ENCODE measurements around the gene ACTR3C.

Gene ACTR3C

DNA sequence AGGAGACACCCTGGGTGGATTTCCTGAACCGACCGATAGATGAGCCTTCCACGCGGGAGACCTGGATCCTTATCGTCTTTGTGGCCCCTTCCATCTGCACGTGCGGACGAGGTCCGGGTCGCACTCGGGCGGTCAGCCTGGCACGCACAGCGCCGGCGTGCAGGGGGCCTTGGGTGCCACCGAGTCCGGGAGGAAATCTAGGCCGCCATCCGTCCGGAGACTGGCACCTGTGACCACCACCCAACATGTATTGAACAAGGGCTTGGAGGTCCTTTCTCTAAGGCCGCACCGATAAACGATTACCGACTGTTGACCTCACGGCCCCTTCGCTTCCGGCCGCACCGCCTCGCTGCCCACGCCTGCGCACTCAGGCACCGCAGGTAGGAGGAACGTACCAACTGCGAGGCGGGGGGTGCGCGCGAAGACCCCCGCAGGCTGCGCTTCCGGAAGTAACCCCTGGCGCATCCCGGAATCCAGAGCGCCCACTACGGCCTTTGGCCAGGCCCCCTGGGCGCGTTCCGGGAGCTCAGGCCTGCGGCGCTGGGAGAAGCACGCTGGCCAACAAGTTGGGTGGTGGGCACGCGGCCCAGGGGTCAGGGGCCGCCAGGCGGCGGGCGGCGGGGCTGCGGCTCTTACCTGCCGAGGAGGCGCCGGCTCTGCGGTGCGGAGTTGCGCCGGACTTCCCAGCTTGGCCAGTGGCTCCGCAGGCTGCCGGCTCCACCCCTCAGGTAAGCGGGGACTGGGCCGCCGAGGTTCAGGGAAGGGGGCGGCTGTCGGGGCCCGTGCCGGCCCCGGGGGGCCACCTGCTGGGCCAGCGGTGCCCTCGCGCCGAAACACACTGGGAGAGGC, at the start of gene ACTR3C, which contains the start of gene LRRC61:
Gene ACTR3C (minus strand): TSS at position 713 of the 849 bp plus-strand sequence. CDS start 28,249 bp downstream, outside the sequence.
Gene LRRC61 (plus strand): TSS at position 523 of the 849 bp plus-strand sequence. CDS start 13,507 bp downstream, outside the sequence.
- DNase-seq, result no peak

DNA sequence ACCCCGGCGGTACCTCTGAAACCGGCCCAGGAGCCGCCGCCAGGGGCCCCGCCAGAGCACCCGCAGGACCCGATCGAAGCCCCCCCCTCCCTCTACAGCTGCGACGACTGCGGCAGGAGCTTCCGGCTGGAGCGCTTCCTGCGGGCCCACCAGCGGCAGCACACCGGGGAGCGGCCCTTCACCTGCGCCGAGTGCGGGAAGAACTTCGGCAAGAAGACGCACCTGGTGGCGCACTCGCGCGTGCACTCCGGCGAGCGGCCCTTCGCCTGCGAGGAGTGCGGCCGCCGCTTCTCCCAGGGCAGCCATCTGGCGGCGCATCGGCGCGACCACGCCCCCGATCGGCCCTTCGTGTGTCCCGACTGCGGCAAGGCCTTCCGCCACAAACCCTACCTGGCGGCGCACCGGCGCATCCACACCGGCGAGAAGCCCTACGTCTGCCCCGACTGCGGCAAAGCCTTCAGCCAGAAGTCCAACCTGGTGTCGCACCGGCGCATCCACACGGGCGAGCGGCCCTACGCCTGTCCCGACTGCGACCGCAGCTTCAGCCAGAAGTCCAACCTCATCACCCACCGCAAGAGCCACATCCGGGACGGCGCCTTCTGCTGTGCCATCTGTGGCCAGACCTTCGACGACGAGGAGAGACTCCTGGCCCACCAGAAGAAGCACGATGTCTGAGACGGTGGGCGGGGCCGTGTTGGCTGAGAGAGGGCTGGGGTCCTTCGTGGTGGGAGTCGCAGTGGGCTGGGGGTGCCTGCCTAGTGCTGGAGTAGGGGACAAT, 49.1 kb upstream of the ACTR3C start:
- no peak for DNase-seq

DNA sequence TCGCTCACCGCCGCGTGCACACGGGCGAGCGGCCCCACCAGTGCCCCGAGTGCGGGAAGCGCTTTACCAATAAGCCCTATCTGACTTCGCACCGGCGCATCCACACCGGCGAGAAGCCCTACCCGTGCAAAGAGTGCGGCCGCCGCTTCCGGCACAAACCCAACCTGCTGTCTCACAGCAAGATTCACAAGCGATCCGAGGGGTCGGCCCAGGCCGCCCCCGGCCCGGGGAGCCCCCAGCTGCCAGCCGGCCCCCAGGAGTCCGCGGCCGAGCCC, 48.6 kb upstream of the ACTR3C start:
- DNase-seq, result no peak

DNA sequence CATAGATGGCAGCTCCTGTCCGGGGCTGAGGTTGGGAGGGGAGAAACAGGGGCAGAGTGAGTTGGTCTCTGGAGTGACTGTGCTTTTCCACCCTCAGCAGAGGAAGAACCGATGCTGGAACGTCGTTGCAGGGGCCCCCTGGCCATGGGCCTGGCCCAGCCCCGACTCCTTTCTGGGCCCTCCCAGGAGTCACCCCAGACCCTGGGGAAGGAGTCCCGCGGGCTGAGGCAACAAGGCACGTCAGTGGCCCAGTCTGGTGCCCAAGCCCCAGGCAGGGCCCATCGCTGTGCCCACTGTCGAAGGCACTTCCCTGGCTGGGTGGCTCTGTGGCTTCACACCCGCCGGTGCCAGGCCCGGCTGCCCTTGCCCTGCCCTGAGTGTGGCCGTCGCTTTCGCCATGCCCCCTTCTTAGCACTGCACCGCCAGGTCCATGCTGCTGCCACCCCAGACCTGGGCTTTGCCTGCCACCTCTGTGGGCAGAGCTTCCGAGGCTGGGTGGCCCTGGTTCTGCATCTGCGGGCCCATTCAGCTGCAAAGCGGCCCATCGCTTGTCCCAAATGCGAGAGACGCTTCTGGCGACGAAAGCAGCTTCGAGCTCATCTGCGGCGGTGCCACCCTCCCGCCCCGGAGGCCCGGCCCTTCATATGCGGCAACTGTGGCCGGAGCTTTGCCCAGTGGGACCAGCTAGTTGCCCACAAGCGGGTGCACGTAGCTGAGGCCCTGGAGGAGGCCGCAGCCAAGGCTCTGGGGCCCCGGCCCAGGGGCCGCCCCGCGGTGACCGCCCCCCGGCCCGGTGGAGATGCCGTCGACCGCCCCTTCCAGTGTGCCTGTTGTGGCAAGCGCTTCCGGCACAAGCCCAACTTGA, 48.0 kb upstream of the ACTR3C start:
- no peak for DNase-seq

DNA sequence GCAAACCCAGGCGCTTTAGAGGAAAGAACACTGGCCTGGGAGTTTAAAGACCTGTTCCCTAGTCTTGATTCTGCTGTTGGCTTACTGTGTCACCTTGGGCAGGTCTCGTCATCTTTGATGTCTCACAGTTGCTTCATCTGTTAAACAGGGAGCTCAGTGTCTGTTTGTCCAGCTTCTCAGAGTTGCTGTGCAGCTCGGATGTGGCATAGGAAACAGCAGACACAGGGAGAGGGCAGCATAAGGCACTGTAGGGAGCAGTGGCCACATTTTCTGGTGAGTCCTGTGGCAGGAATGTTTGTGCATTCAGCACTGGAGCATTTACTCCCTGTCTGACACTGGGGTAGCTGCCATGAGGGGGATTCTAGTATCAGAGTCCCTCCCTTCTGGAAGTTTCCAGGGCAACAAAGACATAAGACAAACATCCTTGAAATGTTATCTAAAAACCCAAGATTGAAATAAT, 47.3 kb upstream of the ACTR3C start:
- no peak for DNase-seq

DNA sequence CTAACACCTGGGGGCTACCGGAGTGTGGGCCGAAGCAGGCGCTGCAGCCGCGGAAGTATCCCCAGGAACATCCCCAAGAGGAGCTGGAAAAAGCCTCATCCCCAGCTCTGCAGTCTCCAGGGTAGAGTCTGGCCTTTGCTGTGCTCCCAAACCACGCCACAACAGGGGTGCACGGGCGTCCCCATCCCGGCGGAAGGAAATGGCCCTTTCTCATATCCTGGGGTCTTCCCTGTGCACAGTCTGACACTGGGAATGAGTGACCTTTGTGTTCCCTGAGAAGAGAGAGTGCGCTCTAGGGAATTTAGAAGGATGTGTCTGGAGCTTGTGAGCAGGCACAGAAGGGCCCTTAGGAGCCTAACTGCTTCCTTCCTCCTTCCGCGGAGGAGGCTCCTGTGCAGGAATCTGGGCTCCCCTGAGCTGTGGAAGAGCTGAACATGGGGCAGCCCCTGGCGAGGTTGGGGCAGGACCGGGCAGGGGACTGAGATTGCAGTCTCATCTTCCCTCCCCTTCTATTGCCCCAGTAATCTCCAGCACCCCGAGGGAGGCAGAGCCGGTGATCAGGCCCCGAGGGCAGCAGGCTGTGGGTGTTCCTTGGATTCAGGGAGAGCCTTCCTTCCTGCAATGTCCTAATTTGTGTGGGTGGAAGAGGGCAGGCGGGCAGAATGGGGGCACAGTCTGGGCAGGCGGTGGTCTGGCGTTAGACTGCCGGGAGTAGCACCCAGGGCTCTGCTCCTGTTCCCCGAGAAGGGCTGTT, 46.6 kb upstream of the ACTR3C start:
- DNase-seq, result no peak

DNA sequence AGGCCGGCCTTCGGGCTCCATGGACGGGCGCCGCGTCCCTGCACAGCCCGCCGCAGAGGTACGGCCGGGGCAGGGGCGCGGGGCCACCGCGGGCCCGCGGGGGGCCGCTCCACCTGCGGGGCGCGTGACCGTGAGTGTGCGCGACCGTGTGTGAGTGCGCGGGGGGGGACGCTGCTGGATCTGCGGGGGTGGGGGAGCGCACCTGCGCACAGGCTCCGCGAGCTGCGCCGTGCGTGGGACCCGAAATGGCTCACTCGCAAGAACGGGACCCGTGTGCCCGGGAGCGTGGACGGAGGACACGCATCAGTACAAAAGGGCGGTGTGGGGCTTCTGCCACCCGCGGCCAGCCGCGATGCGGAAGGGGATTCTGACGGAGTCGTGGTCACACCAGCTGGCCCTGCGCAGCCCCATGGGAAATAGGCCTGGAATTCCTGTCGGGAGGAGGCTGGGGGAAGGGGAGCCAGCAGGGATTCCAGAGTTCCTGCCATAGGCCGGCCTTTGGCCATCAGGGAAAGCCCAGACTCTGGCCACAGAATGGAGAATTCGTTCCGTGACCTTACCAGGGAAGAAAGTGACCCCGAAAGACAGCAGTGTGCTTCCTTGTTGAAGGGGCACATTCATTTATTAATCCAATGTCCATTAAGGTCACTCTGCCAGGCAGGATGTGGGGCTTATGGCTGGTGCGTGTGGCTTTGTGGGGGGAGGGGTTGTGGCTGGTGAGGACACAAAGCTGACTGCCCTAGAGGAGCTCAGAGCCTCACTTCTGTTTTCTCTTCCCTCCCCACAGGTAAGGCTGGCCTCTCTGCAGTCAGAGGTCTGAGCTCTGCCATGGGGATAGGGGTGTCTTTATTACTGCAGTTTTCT, 45.8 kb upstream of the ACTR3C start:
- no peak for DNase-seq

DNA sequence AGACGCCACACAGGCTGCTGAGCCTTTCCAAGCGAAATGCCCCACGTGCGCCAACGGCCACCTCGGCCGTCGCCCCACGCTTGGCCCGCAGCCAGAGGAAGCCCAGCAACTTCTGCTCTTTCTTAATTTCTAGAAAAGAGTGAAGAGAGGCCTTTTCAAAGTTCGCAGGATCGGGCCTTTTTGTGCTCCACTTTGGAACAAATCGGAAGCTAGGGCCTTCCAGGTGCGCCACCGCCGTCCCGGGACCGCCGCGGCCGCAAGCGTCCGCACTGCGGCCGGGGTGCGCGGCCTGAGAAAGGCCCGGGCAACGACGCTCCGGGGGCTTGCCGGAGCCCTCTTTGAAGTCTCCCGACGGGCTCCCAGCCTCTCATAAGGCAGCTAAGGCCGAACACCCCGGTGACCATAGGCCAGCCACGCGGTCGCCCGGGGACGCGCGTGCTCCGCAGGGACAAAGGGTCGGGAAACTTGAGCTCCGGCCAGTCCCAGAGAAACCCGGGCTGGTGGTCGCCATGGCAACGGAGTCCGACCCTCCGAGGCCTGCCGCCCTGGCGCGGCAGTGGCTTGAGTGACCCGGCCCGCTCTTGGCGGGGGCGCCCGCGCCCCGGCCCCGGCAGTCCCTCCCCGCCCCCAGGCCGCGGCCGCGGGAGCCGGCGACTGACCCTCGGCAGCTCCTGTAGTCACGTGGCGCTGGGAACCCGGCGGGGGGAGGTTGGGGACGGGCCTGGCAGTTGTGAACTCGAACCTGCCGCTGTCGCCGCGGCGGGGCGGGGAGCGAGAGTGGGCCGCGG, 44.9 kb upstream of the ACTR3C start, which contains the start of gene REPIN1:
Gene REPIN1 (plus strand): TSS at position 727 of the 788 bp plus-strand sequence. CDS start 890 bp downstream, outside the sequence.
- DNase-seq, result peak in 1 of 2 experiments; percentile 19

DNA sequence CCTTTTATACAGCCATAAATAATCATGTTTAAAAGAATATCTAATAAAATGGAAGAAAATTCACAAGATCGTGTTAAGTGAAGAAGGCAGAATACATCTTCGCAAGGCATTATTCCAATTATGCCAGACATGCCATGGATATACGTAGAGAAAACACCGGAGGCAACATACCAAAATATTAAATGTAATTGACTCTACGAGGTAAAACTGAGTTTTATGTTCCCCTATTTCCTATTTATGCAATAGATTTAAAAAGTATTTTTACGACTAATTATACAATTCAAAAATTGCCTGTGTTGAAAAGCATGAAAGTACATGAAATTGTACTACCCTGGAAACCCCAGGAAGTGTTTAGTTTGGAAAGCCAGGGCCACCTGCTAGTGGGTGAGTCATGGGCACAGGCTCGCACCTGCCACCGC, 44.3 kb upstream of the ACTR3C start:
- peak in 1 of 2 experiments; percentile 45 for DNase-seq

DNA sequence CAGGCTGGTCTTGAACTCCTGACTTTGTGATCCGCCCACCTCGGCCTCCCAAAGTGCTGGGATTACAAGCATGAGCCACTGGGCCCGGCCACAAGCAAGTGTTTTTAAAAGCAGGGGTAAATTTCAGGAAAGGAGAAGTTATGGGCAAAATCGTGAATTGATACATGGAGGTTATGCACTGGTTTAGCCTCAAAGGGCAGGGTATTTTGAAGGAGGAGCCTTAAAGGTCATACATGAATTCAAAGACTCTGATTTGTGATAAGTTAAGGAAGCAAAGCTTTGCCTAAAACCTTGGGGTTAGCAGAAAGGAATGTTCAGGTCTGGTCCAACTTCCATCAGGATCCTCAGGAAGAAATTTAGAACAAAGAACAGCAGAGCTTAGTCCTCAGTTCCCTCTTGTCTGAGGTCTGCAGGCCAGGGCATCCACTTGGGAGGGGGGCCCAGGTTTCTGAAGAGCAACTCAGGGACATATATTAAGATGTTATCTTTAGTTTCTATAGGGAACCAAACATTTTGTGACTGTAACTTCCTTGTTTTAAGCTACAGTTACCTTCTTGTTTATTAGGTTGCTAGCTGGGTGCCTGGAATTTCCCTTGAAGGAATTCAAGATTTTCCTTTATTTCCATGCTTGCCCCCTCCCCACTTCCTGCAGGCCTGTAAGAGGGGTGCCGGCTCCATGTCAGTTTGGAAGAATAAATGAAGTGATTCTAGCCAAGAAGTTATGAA, 42.5 kb upstream of the ACTR3C start:
- DNase-seq, result no peak

DNA sequence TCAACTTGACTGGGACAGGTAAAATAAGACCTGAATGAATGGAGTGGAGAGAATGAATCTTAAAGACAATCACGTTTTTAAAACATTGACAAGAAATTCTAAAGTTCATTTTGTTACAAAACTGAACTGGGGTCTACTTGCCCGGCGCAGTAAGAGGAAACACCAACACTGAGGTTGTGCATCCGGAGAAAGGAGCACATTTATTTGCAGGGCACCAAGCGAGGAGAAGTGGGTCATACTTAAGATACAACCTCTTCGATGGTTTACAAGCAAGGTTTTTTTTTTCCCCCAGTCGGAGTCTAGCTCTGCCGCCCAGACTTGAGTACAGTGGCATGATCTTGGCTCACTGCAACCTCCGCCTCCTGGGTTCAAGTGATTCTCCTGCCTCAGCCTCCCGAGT, 41.8 kb upstream of the ACTR3C start:
- no peak for DNase-seq

DNA sequence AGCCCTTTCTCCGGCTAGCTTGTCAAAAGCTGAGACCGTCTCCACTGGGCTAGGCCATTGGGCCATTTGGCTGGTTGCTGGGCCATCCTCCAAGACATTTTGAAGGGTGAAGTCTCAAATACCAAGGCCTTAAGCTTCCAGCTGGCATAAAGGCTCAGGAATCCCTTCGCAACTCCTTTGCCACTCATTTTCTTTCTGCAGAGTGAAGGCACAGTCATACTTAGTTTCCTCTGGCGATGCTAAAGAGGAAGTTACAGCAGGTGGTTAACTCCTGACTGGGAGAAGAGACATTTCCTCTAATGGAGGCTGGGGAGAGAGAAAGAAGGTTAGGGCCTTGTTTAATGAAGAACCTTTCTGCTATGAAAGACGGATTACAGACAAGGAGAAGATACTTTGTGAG, 40.5 kb upstream of the ACTR3C start:
- no peak for DNase-seq

DNA sequence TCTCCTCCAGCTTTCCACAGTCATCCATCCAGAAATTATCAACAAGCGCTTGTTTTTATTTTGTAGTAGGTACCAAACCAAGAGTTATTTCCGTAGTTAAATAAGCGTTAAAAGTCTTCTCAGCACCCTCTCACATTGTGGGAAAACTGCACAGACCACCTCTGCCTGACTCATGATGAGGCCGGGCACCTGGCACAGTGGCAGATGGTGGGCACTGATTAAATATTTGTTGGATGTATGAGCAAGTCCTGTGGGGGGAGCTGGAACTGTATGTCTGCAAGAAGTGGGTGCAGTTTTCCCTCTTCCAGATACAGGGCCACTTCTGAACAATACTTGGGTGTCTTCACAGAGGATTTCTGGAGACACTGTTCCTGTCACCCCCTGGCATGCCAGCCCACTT, 40.0 kb upstream of the ACTR3C start:
- no peak for DNase-seq

DNA sequence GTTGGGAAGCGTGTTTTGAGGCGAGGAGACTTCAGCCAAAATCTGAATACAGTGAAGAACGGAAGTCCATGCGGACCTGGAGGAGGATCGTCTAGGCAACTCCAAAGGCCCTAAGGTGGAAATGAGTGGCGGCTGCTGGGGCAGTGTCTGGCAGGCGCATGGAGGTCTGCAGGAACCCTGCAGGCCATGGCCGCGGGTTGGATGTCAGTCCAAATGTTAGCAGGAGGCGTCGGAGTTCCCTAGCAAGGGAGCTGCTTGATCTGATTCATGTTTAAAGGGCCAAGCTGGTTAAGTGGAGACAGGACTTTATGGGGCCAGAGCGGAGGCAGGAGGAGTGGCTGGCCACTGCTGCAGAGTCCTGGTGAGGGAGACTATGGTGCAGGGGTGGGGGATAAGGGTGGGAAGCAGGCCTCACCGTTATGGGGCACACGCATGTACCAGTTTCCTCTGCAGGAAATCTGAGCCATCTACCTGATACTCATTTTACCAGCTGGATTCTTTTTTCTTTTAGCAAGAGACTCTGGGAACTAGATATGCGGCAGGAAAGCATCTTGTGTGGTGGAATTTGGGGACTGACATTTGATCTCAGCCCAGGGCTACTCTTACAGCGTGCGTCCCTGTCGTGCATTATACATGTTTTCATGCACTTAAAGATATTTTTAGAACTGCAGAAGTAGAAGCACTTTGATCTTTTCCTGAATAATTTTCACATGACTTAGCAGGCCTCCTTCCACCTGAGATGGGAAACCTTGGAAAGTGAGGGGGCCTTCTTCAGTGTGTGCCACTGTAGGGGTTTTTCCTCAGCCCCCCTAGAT, 38.7 kb upstream of the ACTR3C start:
- DNase-seq, result no peak

DNA sequence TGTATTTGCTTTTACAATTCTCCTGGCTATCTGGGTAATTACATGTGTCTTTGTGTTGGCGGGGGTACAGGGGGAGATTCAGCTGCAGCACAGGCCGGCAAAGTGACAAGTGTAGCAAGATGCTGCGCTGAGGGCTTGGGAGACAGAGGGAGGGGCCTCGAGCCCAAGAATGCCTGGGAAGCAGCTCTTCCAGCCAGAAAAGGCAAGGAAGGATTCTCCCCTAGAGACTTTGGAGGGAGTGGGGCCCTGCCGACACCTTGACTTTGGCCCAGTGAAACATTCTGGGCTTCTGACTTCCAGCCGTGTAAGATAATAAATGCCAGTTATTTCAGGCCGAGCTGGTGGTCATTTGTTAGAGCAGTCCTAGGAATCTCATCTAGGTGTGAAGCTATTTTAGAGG, 38.1 kb upstream of the ACTR3C start:
- DNase-seq, result no peak

DNA sequence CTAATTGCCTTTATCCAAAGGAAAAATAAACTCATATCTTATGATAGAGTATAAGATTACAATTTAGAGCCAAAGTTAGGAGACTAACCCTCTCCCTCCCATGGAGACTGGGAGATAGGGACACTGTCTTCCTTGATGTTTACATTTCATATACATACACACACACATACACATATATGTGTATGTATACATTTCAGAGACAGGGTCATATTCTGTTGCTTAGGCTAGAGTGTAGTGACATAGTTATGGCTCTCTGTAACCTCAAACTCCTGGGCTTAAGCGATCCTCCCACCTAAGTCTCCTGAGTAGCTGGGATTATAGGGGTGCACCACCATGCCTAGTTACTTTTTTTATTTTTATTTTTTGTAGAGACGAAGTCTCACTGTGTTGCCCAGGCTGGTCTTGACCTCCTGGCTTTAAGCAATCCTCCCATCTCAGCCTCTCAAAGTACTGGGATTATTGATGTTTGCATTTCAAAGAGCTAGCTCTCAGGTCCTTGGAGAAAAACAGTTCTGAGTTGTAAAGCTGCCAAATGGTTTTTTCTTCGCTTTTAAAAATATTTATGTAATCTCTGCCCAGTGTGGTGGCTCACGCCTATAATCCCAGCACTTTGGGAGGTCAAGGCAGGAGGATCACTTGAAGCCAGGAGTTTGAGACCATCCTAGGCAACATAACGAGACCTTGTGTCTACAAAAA, 37.2 kb upstream of the ACTR3C start:
- DNase-seq, result no peak

DNA sequence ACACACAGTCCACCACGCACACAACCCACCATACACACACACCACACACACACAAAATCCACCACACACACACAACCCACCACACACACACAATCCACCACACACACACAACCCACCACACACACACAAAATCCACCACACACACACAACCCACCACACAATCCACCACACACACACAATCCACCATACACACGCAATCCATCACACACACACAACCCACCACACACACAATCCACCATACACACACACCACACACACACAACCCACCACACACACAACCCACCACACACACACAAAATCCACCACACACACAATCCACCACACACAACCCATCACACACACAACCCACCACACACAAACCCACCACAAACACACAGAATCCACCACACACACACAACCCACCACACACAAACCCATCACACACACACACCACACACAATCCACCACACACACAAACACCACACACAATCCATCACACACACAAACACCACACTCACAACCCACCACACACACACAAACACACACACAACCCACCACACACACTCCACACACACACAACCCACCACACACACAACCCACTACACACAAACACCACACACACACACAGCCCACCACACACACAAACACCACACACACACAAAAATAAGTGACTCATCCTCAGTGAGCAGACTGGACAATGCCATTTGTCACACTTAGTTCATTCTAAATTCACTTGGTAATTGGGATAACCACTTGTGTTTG, 36.4 kb upstream of the ACTR3C start:
- no peak for DNase-seq

Measured in cerebellar nuclear complex (tissue), 1 donor.